ENCODE measurements around the gene DLX2.
A peak's percentile ranks its signal among the peaks of the same experiment; 100 is the strongest.

Gene DLX2

GRCh38 chr2:172052000-172052983, 50.4 kb downstream of the DLX2 start:
- DNase-seq, result peak in 1 of 2 experiments; percentile 11

GRCh38 chr2:172050479-172051125, 52.1 kb downstream of the DLX2 start:
- no peak for DNase-seq

- DNase-seq, result no peak
Observed at GRCh38 chr2:172049567-172050120, 53.1 kb downstream of the DLX2 start.

Measured in NCI-H446 (cell line).